Stimulated activated naive CD8-positive, alpha-beta T cell treated with anti-CD3 and anti-CD28 coated beads, Interleukin-15, Interleukin-2, amounts not matched to agents 100 ng/mL and 50 ng/mL, for 24 hours (primary cell): Measurements from ENCODE around the gene ATP10D.
"Not testable (repeated sequence)": the region's sequence is repeated elsewhere in the genome, so short reads cannot be mapped to it uniquely, and the experiment has no call there.

Experiments used
- H3K27ac Mint-ChIP-seq: one replicate; pipeline ENCODE4 v1.8.0; 2021; ENCODE audit warnings: mild to moderate bottlenecking, mixed read lengths
- H3K27me3 Mint-ChIP-seq: one replicate; pipeline ENCODE4 v1.8.0; 2021; ENCODE audit warnings: mixed read lengths
- H3K36me3 Mint-ChIP-seq: one replicate; pipeline ENCODE4 v1.8.0; 2021; ENCODE audit warnings: low read depth, mixed read lengths
- H3K4me1 Mint-ChIP-seq: one replicate; pipeline ENCODE4 v1.8.0; 2021; ENCODE audit warnings: low read depth, mixed read lengths
- H3K4me3 Mint-ChIP-seq: one replicate; pipeline ENCODE4 v1.8.0; 2021; ENCODE audit warnings: mild to moderate bottlenecking, mixed read lengths
- H3K9me3 Mint-ChIP-seq: one replicate; pipeline ENCODE4 v1.8.0; 2021; ENCODE audit warnings: mixed read lengths

ATP10D gene

DNA sequence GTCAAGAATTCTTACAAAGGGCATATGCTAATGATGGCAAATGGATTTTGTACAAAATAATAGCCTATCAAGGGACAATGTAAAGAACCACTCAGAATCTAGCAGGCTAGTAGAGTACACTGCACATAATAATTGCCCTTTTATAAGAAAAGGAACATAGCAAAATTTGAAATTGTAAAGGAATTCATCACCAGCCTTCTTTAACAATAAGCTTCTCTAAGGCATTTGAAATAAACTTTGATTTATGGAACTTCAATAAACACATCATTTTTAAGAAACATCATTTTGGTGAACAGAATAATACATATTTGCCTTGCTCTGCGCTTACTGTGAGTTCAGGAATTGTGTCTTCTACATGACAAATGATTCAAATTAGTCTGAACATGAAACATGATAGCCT lies 9.7 kb upstream of the ATP10D start:
- H3K4me1 Mint-ChIP-seq = no peaks in the 10 kb centered on the region
- no peak overlapping the region for H3K27ac Mint-ChIP-seq
- no peak overlapping the region for H3K4me3 Mint-ChIP-seq
- H3K36me3 Mint-ChIP-seq = no peaks in the 10 kb centered on the region
- H3K27me3 Mint-ChIP-seq = peaks cover 5% of the 10 kb centered on the region
- H3K9me3 Mint-ChIP-seq = no peaks in the 10 kb centered on the region

DNA sequence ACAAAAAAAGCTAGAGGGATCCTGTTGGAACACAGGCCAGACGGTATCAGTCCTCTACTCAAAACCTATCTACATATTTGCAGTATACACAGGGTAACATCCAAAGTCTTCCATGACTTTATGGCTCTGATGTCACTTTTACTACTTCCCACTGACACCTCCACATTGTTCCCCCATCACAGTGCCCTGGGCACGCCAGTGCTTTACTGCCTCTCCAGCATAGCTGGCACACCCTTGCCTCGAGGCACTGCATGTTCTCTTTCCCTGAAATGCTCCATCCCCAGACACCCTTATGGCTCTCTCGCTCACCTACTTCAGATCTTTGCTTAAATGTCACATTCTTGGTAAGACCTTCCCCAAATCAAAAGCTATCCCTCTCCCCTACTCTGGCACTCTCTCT lies 6.3 kb upstream of the ATP10D start:
- Mint-ChIP-seq H3K4me1 (peaks cover 6% of the 10 kb centered on the region), H3K9me3 (no peaks in the 10 kb centered on the region), H3K4me3 (no peak overlapping the region), H3K27ac (no peak overlapping the region), H3K36me3 (no peaks in the 10 kb centered on the region), H3K27me3 (no peaks in the 10 kb centered on the region)

DNA sequence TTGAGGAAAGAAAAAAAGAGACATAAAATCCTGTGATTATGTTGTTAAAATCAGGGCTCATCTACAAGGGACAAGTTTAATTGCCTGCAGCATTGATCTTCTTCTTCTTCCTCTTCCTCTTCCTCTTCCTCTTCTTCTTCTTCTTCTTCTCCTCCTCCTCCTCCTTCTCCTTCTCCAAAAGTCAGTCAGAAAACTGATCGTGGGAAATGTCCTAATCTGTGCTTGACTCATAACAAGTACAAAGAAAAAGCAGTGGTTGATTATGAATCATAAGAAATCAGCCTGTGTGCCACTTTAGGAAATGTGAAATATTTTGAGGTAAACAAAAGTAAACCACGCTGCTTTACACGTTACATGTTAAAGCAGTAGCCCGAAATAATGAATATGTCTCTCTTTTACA lies 2.7 kb upstream of the ATP10D start:
- no peak overlapping the region for H3K4me3 Mint-ChIP-seq
- peaks cover 25% of the 10 kb centered on the region for H3K4me1 Mint-ChIP-seq
- H3K27me3 Mint-ChIP-seq = no peaks in the 10 kb centered on the region
- no peaks in the 10 kb centered on the region for H3K36me3 Mint-ChIP-seq
- H3K27ac Mint-ChIP-seq = no peak overlapping the region
- H3K9me3 Mint-ChIP-seq = no peaks in the 10 kb centered on the region

DNA sequence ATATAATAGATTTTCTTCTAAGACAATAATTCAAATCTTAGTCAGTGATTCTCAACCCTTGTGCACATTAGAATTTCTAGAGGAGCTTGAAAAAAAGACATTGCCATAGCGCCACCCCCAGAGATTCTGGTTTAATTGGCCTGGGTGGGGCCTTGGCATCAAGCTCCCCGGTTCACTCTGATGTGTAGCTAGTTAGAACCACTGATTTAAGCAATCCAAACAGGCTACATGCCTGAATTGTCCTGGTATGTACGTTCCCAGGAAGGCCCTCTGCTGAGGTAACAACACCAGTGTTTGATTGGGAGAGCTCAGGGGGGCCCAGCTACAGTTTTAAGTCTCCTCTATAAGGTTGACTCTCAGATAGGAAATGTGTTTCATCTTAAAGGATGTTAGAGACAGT lies 1.3 kb upstream of the ATP10D start:
- no peak overlapping the region for H3K27ac Mint-ChIP-seq
- no peaks in the 10 kb centered on the region for H3K36me3 Mint-ChIP-seq
- no peak overlapping the region for H3K4me3 Mint-ChIP-seq
- no peaks in the 10 kb centered on the region for H3K27me3 Mint-ChIP-seq
- peaks cover 25% of the 10 kb centered on the region for H3K4me1 Mint-ChIP-seq
- no peaks in the 10 kb centered on the region for H3K9me3 Mint-ChIP-seq

DNA sequence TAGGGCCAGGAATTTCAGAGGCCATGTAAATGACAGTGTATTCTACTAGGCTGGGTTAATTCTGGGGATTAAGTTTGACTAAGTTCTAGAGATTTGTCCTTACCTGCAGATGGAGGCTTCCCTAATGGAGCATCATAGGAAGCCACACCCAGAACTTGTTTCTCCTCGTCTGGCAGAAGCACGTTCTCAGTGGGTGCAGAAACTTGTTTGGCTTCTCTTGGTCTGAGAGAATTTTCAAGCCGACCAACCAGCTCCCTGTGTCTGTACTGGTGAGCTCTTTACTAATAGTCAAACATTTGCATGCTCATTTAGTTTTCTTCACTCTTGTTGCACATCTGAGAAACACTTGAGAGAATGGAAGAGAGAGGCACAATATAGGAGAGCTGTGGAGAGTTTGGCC lies 907 bp upstream of the ATP10D start:
- no peaks in the 10 kb centered on the region for H3K36me3 Mint-ChIP-seq
- peaks cover 25% of the 10 kb centered on the region for H3K4me1 Mint-ChIP-seq
- H3K4me3 Mint-ChIP-seq = peak overlapping the region; percentile 92
- peak overlapping the region; percentile 81 for H3K27ac Mint-ChIP-seq
- H3K27me3 Mint-ChIP-seq = no peaks in the 10 kb centered on the region
- H3K9me3 Mint-ChIP-seq = no peaks in the 10 kb centered on the region

DNA sequence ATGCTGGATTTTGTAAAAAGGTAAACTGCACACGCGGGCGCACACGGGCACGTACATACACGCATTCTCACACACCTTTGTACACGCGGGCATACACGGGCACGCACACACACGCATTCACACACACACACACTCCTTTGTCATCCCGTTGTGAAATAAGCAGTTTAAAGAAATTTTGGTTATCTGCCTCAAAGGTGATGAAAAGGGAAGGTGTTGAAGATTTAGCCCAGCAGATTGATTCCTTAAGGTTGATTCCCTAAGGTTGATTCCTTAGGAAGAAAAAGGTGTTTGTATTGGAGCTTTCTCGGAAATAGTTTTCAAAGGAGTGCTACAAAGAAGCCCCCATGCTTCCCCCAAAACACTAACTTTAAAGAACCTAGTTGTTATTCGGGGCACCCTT lies 693 bp downstream of the ATP10D start:
- Mint-ChIP-seq H3K27ac (peak overlapping the region; percentile 93), H3K4me3 (peak overlapping the region; percentile 92), H3K36me3 (no peaks in the 10 kb centered on the region), H3K27me3 (no peaks in the 10 kb centered on the region), H3K9me3 (no peaks in the 10 kb centered on the region), H3K4me1 (peaks cover 34% of the 10 kb centered on the region)

DNA sequence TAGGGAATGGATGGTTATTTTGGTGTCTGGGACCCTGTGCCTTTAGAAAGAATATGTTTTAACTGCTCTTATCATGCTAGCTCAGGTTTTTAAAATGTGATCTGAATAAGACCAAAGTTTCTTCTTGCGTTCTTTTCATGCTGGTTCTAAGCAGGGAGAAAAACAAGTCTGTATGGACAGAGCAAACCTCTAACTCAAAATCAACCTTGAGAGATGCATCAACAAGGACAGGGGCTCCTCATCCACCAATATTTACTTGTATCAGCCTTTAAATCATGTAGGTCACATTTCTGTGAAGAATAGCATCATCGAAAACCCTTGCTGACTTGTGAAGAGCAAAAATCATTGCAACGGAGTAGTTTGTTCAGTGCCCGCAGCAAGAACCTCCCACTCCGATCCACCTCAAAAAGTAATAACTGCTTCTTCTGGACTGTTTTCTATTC lies 1.2 kb downstream of the ATP10D start:
- Mint-ChIP-seq H3K4me3 (peak overlapping the region; percentile 92), H3K27ac (no peak overlapping the region), H3K4me1 (peaks cover 39% of the 10 kb centered on the region), H3K9me3 (no peaks in the 10 kb centered on the region), H3K27me3 (no peaks in the 10 kb centered on the region), H3K36me3 (peaks cover under 1% of the 10 kb centered on the region)

DNA sequence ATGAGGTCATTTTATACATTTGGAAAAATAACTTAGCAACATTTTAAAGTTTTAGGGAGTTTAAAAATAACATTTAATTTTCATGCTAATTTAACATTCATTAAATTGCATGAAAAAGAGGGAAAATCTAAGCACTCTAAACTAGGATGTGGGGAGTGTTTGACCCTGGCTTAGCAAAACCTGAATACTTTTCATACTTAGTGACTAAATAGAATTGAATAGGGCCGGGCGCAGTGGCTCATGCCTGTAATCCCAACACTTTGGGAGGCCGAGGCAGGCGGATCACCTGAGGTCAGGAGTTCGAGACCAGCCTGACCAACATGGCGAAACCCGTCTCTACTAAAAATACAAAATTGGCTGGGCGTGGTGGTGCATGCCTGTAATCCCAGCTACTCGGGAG lies 1.7 kb downstream of the ATP10D start:
- H3K27me3 Mint-ChIP-seq, H3K27ac Mint-ChIP-seq, H3K36me3 Mint-ChIP-seq, H3K9me3 Mint-ChIP-seq, H3K4me3 Mint-ChIP-seq: not testable (repeated sequence)
- H3K4me1 Mint-ChIP-seq = peaks cover 43% of the 10 kb centered on the region

DNA sequence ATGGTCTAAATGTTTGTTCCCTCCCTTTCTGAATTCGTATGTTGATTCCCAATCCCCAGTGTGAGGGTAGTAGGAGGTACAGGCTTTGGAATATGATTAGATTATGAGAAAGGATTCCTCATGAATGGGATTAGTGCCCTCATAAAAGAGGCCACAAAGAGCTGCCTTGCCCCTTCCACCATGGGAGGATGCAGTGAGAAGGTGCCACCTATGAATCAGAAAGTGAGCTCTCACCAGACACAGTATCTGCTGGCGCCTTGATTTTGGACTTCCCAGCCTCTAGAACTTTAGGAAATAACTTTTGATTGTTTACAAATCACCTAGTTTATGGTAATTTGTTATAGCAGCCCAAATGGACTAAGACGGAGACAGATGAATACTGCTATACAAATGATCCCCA lies 3.6 kb downstream of the ATP10D start:
- Mint-ChIP-seq H3K27me3 (no peaks in the 10 kb centered on the region), H3K36me3 (peaks cover 6% of the 10 kb centered on the region), H3K9me3 (no peaks in the 10 kb centered on the region), H3K4me3 (no peak overlapping the region), H3K4me1 (peaks cover 44% of the 10 kb centered on the region), H3K27ac (no peak overlapping the region)

DNA sequence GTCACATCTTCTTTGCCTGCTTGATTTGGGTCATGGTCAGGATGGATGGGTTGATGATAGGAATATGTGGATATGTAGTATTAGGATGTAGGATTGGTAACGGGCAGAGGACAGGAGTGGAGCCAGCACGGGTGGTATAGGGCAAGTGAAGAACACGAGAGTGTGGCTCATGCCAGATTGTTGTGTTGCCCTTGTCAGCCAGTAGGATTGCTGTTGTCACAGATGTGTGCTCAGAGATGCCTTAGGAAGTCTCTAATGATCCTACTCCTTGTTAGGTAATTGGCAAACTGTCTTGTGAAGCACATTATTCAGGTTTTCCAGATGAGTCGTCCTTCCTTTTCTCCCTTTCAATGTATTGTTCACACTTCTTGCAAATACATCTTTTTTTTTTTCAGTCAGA lies 5.5 kb downstream of the ATP10D start:
- peaks cover 39% of the 10 kb centered on the region for H3K4me1 Mint-ChIP-seq
- no peaks in the 10 kb centered on the region for H3K9me3 Mint-ChIP-seq
- no peak overlapping the region for H3K4me3 Mint-ChIP-seq
- no peaks in the 10 kb centered on the region for H3K27me3 Mint-ChIP-seq
- no peak overlapping the region for H3K27ac Mint-ChIP-seq
- H3K36me3 Mint-ChIP-seq = peaks cover 6% of the 10 kb centered on the region

DNA sequence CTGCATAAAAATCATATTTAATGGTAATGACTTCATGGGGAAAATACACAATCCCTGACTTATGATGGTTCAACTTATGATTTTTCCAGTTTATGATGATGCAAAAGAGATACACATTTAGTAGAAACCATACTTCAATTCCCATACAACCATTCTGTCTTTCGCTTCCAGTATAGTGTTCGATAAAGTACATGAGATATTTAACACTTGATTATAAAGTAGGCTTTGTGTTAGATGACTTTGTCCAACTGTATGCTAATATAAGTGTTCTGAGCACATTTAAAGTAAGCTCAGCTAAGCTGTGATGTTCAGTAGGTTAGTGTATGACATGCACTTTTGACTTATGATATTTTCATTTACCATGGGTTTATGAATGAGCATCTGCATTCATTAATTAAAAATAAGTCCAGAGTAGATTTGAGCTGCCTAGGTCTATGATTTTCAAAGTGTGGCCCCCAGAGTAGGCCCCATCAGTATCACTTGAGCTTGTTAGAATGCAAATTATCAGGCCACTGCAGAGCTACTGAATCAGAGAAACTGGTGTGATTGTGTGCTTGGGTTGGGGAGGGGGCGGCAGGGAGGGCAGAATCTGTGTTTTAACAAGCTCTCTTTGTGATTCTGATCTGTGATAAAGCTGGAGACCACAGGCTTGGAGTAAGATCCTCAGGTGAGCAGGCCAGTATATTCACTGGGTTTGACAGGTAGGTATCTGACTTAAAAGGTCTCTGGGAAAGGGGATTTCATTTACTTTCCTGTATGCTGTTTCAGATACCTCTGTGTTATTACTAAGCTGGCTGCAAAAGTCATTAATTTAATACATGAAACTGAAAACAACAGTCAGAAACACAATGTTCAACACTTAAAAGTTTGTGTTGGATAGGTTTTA lies 8.4 kb downstream of the ATP10D start:
- Mint-ChIP-seq H3K27ac (no peak overlapping the region), H3K4me1 (peaks cover 33% of the 10 kb centered on the region), H3K9me3 (no peaks in the 10 kb centered on the region), H3K4me3 (peak overlapping the region; percentile 13), H3K36me3 (peaks cover 6% of the 10 kb centered on the region), H3K27me3 (no peaks in the 10 kb centered on the region)

DNA sequence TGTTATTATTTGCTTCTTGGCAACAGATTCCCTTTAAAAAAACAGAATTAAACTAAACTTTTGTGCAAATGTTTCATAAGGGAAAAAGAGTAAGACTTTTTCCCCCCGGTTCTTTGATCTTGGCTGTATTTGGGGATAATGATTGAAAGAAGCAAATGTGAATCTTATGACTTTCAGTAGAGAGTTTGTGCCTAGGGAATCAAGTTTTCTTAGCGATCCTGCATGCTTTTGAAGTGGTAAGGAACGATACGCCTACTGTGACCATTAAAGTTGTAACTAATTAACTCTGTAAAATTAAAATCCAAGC lies 9.0 kb downstream of the ATP10D start:
- Mint-ChIP-seq H3K4me3 (no peak overlapping the region), H3K9me3 (no peaks in the 10 kb centered on the region), H3K4me1 (peaks cover 38% of the 10 kb centered on the region), H3K36me3 (peaks cover 6% of the 10 kb centered on the region), H3K27me3 (no peaks in the 10 kb centered on the region), H3K27ac (no peak overlapping the region)

DNA sequence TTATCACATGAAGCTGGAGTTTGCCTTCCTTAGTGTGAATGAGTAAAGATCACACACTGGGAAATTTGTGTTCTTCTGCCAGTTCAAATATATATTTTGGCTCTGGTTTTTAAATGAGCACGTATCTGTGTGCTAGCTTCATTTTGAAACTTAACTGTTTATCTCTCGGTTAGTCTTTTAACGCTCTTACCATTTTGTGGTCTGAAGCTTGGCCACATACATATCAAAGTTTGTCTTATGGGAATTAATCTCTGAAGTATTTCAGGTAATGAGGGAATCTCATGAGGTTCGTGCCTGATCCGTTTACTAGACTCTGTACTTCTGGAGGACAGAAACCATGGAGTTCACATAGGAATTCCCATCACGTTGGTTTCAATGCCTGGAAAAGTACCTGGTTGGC lies 13.8 kb downstream of the ATP10D start:
- Mint-ChIP-seq H3K27me3 (no peaks in the 10 kb centered on the region), H3K4me1 (peaks cover 11% of the 10 kb centered on the region), H3K27ac (no peak overlapping the region), H3K36me3 (peaks cover under 1% of the 10 kb centered on the region), H3K4me3 (no peak overlapping the region), H3K9me3 (no peaks in the 10 kb centered on the region)

DNA sequence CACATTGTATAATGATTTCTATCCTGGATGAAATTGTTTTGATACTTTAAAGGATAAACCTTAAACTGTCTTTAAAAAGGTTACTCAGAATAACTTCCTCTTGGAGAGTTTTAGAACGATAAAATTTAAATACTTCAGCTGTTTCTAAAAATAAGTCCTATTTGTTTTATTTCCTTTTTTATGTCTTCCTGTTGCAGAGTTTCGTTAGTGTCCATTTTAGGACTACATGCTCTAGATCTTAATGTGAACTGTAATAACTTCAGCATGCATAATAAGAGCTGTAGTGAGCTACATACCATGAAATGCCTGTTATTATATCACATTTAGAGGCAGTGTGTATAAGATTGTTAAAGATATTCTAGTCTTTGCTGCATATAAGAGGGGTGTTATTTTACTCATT lies 14.6 kb downstream of the ATP10D start:
- peaks cover 7% of the 10 kb centered on the region for H3K4me1 Mint-ChIP-seq
- H3K27ac Mint-ChIP-seq = no peak overlapping the region
- H3K4me3 Mint-ChIP-seq = no peak overlapping the region
- no peaks in the 10 kb centered on the region for H3K27me3 Mint-ChIP-seq
- H3K36me3 Mint-ChIP-seq = peaks cover 4% of the 10 kb centered on the region
- H3K9me3 Mint-ChIP-seq = no peaks in the 10 kb centered on the region

DNA sequence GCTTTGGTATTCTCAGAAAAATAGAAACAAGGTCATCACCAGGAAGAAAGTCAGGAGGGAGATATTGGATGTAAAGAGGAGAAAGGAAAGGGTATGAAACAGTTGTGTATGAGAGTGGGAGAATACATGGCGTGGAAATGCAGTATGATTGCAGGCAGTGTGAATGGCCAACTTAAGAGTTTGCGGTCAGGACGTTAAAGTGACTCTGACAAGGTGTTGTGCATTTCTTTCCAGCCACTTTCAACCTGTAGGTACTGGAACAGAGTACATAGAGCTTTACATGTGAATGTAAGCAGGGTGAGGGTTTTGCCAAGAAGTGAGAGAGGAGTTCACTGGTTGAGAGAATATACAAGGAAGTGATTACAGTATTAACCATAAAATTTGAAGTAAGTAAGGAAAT lies 15.7 kb downstream of the ATP10D start:
- Mint-ChIP-seq H3K27me3 (no peaks in the 10 kb centered on the region), H3K27ac (no peak overlapping the region), H3K4me1 (peaks cover 7% of the 10 kb centered on the region), H3K36me3 (peaks cover 4% of the 10 kb centered on the region), H3K9me3 (no peaks in the 10 kb centered on the region), H3K4me3 (no peak overlapping the region)

DNA sequence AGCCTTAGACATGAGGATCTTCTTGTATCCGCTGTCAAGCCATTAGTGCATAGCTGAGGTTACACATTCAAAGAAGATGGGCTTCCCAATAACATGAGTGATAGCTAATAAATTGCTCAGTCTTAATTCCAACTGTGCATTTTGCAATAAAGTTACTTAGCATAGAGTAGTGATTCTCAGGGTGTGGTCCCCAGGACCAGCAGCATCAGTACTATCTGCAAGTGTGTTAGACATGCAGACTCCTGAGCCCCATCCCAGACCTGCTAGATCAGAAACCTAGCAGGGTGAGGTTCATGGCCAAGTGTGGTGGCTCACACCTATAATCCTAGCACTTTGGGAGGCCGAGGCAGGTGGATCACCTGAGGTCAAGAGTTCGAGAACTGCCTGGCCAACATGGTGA lies 20.1 kb downstream of the ATP10D start:
- peaks cover 1% of the 10 kb centered on the region for H3K4me1 Mint-ChIP-seq
- H3K27me3 Mint-ChIP-seq = no peaks in the 10 kb centered on the region
- H3K4me3 Mint-ChIP-seq = no peak overlapping the region
- H3K9me3 Mint-ChIP-seq = no peaks in the 10 kb centered on the region
- H3K36me3 Mint-ChIP-seq = peaks cover 4% of the 10 kb centered on the region
- no peak overlapping the region for H3K27ac Mint-ChIP-seq
